Fibroblast of upper back skin (primary cell): ENCODE measurements around the gene BEND3.
"Not testable (repeated sequence)": the region's sequence is repeated elsewhere in the genome, so short reads cannot be mapped to it uniquely, and the experiment has no call there.

Experiments used
- DNase-seq: peaks from one replicate; pipeline ENCODE4 v3.0.0-alpha.2; 2013

BEND3 gene

GRCh38 chr6:107114926-107115694, at the start of gene BEND3:
BEND3 (minus strand) TSS chr6:107115515; CDS start chr6:107099285, 16,230 bp downstream.
- peak; percentile 39 for DNase-seq

GRCh38 chr6:107164299-107164698, 49.0 kb upstream of the BEND3 start:
- DNase-seq, result not testable (repeated sequence)

DNA sequence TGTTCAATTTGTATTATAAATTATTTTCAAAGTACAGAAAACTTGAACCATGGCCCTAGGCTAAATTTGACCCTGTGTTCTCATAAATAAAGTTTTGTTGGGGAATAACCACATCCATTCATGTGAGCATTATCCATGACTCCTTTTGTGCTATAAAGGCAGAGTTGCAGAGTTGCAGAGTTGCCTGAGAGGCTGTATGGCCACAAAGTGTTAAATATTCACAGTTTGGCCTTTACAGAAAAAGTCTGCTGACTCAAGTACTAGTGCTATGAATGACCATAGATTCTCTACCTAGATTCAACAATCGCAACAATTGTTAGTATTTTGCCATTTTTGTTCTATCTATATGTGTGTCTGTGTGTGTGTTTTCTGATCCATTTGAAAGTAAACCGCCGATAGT, 46.2 kb upstream of the BEND3 start:
- no peak for DNase-seq

- DNase-seq, result no peak
These were observed 41.3 kb upstream of the BEND3 start for GRCh38 chr6:107156617-107157016.

- DNase-seq, result no peak
These were observed 39.5 kb upstream of the BEND3 start for GRCh38 chr6:107154801-107155160.

GRCh38 chr6:107154131-107154800, 39.0 kb upstream of the BEND3 start:
- DNase-seq, result no peak

DNA sequence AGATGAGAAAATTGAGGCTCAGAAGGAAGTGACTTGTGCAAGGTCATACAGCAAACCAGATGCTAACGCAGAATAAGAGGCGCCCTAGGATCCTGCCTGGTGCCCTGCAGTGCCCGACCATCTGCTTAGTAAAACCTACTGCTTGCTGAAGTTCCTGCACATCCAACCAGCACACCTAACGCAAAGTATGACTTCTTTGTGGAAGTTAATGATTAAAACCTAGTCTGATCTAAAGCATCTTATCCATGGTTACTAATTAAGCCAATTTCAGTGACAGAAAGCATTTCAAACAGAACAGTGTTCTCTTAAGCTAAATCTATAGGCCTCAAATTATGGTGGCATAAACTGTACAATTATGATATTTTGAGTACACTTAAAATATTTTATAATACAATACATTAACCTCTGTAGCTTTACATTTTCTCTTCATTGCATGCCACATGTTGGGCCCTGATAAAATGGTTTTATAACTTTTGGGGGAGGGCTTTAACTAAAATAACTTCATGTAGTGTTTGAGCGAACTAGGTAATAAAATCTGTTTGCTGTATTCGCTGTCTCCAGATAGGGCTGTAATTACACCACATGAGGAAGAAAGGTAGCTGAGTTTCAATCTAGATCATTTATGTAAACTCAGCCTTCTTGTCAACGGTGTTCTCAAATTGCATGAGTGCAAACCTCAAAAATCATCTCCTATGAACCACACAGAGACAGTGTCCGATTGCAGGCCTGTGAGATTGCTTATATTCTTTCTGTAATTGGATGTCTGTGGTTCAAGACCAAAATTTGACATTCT, 37.5 kb upstream of the BEND3 start:
- DNase-seq, result peak; percentile 24

- no peak for DNase-seq
These were observed 29.4 kb upstream of the BEND3 start for GRCh38 chr6:107144666-107145065.

GRCh38 chr6:107144014-107144413, 28.7 kb upstream of the BEND3 start:
- DNase-seq, result no peak

DNA sequence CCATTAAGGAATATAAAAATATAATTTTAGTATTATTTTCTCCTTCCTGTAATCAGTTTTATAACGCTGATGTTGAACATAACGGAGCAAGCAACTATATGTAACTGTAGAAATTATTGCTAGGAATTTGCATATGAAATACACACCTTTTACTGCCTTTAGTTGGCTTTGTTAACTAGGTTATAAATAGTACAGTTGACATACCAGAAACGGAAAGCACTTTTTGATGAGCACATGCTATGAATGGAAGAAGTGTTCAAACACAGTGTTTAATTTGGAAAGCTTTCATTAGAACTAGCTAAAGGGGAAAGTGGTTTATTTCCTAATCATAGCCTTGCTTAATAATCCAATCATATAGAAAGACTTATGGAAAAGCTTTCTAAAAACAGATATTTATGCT, 25.3 kb upstream of the BEND3 start:
- no peak for DNase-seq

GRCh38 chr6:107136324-107136723, 21.0 kb upstream of the BEND3 start:
- not testable (repeated sequence) for DNase-seq

- not testable (repeated sequence) for DNase-seq
These were observed 19.8 kb upstream of the BEND3 start for GRCh38 chr6:107135048-107135680.

DNA sequence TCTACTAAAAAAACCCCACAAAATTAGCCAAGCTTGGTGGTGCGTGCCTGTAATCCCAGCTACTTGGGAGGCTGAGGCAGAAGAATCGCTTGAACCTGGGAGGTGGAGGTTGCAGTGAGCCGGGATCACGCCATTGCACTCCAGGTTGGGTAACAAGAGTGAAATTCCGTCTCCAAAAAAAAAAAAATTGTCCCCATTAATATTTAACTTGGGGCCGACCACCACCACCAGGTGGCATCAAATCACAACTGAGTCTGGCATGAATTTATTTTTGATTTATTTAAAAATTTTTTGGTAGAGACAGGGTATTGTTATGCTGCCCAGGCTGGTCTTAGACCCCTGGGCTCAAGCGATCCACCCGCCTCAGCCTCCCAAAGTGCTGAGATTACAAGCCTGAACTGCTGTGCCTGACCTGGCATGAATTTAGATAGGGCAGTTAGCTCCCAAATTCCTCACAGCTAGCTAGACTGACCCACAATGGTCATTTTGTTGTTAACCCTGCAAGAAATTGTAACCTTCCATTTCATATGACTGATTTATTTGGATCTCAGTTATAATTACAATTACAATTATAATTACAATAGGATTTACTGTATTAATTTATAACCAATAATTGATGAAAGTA, 17.1 kb upstream of the BEND3 start:
- peak; percentile 36 for DNase-seq

- peak; percentile 22 for DNase-seq
These were observed 14.1 kb upstream of the BEND3 start for GRCh38 chr6:107129370-107129925.

- DNase-seq, result peak; percentile 15
These were observed 13.3 kb upstream of the BEND3 start for GRCh38 chr6:107128577-107128976.

DNA sequence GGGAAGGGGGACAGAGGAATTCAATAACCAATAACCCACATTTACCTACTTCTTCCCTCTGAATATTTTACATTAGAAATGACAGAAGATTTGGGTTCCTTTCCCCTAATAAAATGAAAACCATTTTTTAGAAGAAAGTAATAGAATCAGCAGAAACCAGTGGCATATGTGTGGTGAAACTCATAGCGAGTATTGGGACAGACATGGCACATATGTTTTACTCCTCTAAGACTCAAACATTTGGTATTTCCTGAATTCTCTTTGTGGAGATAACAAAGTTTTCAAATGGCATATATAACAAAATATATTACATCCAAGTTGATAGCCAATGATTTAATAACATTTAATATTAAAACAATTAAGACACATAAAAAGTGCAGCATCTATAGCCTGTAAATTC, 12.9 kb upstream of the BEND3 start:
- peak; percentile 58 for DNase-seq

GRCh38 chr6:107125771-107126170, 10.5 kb upstream of the BEND3 start:
- no peak for DNase-seq

GRCh38 chr6:107124934-107125348, 9.6 kb upstream of the BEND3 start:
- no peak for DNase-seq

DNA sequence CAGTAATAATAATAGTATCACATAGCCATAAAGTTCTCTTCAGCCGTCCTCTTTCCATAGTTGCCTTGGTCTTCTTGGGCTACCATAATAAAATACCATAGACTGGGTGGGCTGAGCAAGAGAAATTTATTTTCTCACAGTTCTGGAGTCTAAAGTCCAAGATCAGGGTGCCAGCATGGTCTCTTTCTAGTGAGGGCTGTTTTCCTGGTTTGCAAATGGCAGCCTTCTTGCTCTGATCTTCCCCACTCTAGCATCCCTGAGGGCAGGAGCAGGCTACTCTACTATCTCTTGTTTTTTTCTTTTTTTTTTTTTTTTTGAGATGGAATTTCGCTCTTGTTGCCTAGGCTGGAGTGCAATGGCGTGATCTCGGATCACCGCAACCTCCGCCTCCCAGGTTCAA, 8.2 kb upstream of the BEND3 start:
- DNase-seq, result no peak

DNA sequence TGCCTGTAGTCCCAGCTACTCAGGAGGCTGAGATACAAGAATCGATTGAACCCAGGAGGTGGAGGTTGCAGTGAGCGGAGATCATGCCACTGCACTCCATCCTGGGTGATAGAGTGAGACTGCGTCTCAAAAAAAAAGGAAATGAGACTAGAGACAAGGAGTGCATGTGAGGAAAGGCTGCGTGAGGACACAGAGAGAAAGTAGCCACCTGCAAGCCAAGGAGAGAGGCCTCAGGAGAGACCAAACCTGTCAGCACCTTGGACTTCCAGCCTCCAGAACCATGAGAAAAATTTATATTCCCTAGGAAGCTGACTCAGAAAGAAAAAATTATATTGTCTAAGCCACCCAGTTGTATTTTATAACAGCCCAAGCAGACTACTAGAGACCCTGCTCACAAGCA, 7.4 kb upstream of the BEND3 start:
- DNase-seq, result peak; percentile 40

DNA sequence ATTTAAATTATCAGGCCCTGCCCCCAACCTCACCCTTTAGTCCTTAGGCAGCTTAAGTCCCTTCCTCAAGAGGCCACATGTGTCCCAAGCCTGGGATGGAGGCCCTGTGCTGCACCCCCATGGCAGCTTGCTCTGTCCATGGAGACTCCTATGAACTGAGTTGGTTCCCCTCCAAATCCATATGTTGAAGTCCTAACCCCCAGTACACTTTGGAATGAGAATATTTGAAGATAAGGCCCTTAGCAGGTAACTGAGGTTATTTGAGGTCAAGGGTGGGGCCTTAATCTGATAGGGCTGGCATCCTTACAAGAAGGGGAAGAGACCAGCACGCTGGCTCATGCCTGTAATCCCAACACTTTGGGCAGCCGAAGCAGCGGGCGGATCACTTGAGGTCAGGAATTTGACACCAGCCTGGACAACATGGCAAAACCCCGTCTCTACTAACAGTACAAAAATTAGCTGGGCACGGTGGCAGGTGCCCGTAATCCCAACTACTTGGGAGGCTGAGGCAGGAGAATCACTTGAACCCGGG, 6.7 kb upstream of the BEND3 start:
- no peak for DNase-seq

GRCh38 chr6:107121266-107121665, 6.0 kb upstream of the BEND3 start:
- DNase-seq, result no peak
